Lower leg skin (tissue), 4 donors: ENCODE measurements around the gene CDKN2A. TPM values are rescaled to one million over a fixed set of nuclear protein-coding genes. Genes with fewer than 3 reads are reported as not detected.

Experiments
- DNase-seq, 2 donors: peaks; one replicate each; pipeline ENCODE4 v3.0.0-alpha.2; 2019; ENCODE audit warnings: low spot score in 2 of 2
- H3K4me3 ChIP-seq: fragments of 200-600 bp; sonication (generic); 2 replicates; pipeline ENCODE4 v1.5.1; 2017; ENCODE audit warnings: mild to moderate bottlenecking, low read depth; ENCODE audit not compliant: poor library complexity, severe bottlenecking
- CTCF ChIP-seq, 3 donors: fragments of 450-650 bp; IDR thresholded peaks; one replicate each; pipeline ENCODE4 v1.5.1; 2016; ENCODE audit warnings: antibody characterized with exemption in 3 of 3, mild to moderate bottlenecking in 3 of 3, moderate library complexity in 2 of 3
- POLR2A ChIP-seq, 2 donors: fragments of 450-650 bp; IDR thresholded peaks; one replicate each; pipeline ENCODE4 v1.6.1; 2016 to 2017; ENCODE audit warnings: antibody characterized with exemption in 2 of 2, mild to moderate bottlenecking in 1 of 2, moderate library complexity in 1 of 2
- WGBS, 2 donors: methylation state at CpG; one replicate each; pipeline ENCODE4 v1.1.5; 2018; 5-methylcytosine and 5-hydroxymethylcytosine counted together
- intact Hi-C: fragments of 100-400 bp; cut with DNase I; formaldehyde crosslinking; loops from one replicate; pipeline ENCODE4 v1.15.0; 2023; ENCODE audit warnings: low total_unique reads
- total RNA-seq, 4 donors: library from RNA; depleted of rRNA; stranded (reverse); fragments of >200 nt; gene quantifications; one replicate each; pipeline ENCODE4 v1.1.0, GENCODE V29; 2016

Gene CDKN2A
- total RNA-seq, 4 donors from 2014 or later, result 1.8 to 3.9 (median 1.9) TPM; not detected in 1

DNA sequence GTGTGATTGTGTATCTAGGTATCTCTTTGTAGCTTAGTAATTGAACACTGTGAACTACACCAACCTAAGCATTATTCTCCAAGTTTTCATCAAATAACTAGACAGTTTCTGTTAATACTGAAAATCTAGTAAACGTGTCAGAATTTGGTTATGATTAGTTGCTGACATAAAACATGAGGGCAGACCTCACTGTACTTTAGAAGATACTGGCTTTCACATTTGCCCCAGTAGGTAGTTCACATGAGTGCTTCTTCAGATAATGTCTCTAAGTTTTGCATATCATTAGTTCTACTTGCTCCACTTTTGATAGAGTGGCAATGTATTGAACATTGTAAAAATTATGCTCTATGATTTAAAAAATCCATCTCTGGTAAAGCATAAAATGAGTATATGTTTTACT is 7.8 kb upstream of the CDKN2A start:
- DNase-seq, result no peak
- no peak overlapping the region for H3K4me3 ChIP-seq
- TF ChIP-seq POLR2A (IDR thresholded peaks at IDR 0.05), result no peak
- TF ChIP-seq CTCF (IDR thresholded peaks at IDR 0.05), result no peak
- intact Hi-C loops, result no loop called here
- WGBS, 2 donors, result 42 to 48% methylated on average over 1 of the region's 1 CpG

GRCh38 chr9:21998026-21998425 is 3.8 kb upstream of the CDKN2A start:
- TF ChIP-seq POLR2A (IDR thresholded peaks at IDR 0.05) (no peak), CTCF (IDR thresholded peaks at IDR 0.05) (no peak)
- DNase-seq, result no peak
- WGBS, 2 donors, result 88 to 95% methylated on average over 2 of the region's 2 CpGs
- H3K4me3 ChIP-seq, result no peak overlapping the region
- intact Hi-C loops, result no loop called here

GRCh38 chr9:21997480-21997879 is 3.3 kb upstream of the CDKN2A start:
- TF ChIP-seq POLR2A (IDR thresholded peaks at IDR 0.05), result no peak
- TF ChIP-seq CTCF (IDR thresholded peaks at IDR 0.05), result no peak
- DNase-seq, result no peak
- H3K4me3 ChIP-seq, result no peak overlapping the region
- intact Hi-C loops, result no loop called here
- 90 to 100% methylated on average over 1 of the region's 1 CpG for WGBS, 2 donors

GRCh38 chr9:21996858-21997257 is 2.7 kb upstream of the CDKN2A start:
- TF ChIP-seq CTCF (IDR thresholded peaks at IDR 0.05), result no peak
- no peak for TF ChIP-seq POLR2A (IDR thresholded peaks at IDR 0.05)
- intact Hi-C loops, result no loop called here
- no peak for DNase-seq
- no peak overlapping the region for H3K4me3 ChIP-seq
- 79 to 90% methylated on average over 5 of the region's 5 CpGs for WGBS, 2 donors

- intact Hi-C loops, result no loop called here
- no peak for DNase-seq
- TF ChIP-seq CTCF (IDR thresholded peaks at IDR 0.05) (no peak), POLR2A (IDR thresholded peaks at IDR 0.05) (no peak)
- no peak overlapping the region for H3K4me3 ChIP-seq
- 80 to 85% methylated on average over 9 of the region's 9 CpGs for WGBS, 2 donors
Measured at GRCh38 chr9:21996438-21996837, 2.2 kb upstream of the CDKN2A start.

DNA sequence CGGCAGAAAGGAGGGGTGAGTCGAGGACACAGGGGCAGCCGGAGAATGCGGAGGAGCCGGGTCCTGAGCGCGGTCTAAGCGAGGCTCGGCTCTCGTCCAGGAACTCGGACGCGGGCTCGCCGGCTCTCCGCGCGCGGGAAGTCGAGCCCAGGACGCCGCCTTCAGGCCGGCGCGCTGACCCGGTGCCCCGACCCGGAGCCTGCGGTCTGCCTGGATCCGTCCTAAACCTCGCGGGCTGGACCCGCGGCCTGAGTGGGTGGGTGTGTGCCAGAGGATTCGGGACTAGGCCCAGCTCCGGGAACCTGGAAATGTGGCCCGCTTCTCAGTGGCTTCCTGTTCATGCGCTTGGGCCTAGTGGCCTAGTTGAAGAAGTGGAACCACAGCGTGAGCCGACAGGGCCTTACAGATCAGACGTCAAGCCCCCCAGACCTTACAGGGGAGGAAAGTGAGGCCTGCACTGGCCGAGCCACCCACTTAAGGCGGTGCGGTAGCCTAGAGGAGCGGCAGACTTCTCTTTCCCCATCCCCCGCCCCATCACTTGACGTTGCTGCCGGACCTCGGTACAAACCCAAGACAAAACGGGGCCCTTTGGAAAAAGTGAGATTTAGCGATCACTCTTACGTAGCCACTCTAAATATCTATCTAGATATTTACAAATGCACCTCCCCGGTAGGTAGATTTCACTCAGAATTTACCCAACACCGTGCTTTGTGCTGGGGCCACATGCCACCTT is 1.6 kb upstream of the CDKN2A start:
- DNase-seq, result peak; percentile 19 to 88
- intact Hi-C loops, result no loop called here
- 22 to 29% methylated on average over 47 to 50 of the region's 54 CpGs for WGBS, 2 donors
- peak overlapping the region; percentile 63 for H3K4me3 ChIP-seq
- no peak for TF ChIP-seq POLR2A (IDR thresholded peaks at IDR 0.05)
- no peak for TF ChIP-seq CTCF (IDR thresholded peaks at IDR 0.05)
